RWPE2 (cell line): Measurements from ENCODE around the gene PLEKHG4.
A peak's percentile ranks its signal among the peaks of the same experiment; 100 is the strongest.

ENCODE experiments used
- ATAC-seq: fragments of 200-7000 bp; cut with Tn5 transposase; 3 replicates; pipeline ENCODE4 v1.9.1; 2021; ENCODE audit warnings: low read depth
- DNase-seq: peaks from one replicate; pipeline ENCODE4 v3.0.0-alpha.2; 2020; ENCODE audit warnings: low spot score
- H3K27ac ChIP-seq: fragments of 450-650 bp; 2 replicates; pipeline ENCODE4 v1.5.1; 2017; ENCODE audit warnings: mild to moderate bottlenecking; ENCODE audit not compliant: poor library complexity, severe bottlenecking
- H3K27me3 ChIP-seq: fragments of 250-450 bp; sonication (Bioruptor Pico); 2 replicates; pipeline ENCODE4 v1.5.1; 2021; ENCODE audit warnings: mild to moderate bottlenecking, moderate library complexity; ENCODE audit not compliant: insufficient read depth, poor library complexity, severe bottlenecking
- H3K36me3 ChIP-seq: fragments of 250-450 bp; sonication (Bioruptor Pico); 2 replicates; pipeline ENCODE4 v1.5.1; 2020; ENCODE audit warnings: low read depth, mild to moderate bottlenecking, moderate library complexity
- H3K4me1 ChIP-seq: fragments of 250-450 bp; sonication (Bioruptor Pico); 2 replicates; pipeline ENCODE4 v1.5.1; 2021; ENCODE audit warnings: mild to moderate bottlenecking, moderate library complexity; ENCODE audit not compliant: insufficient read depth, poor library complexity, severe bottlenecking
- H3K4me3 ChIP-seq: fragments of 250-450 bp; sonication (Bioruptor Pico); 2 replicates; pipeline ENCODE4 v1.5.1; 2021; ENCODE audit warnings: mild to moderate bottlenecking, moderate library complexity; ENCODE audit not compliant: severe bottlenecking
- H3K9me3 ChIP-seq: fragments of 250-450 bp; sonication (Bioruptor Pico); 2 replicates; pipeline ENCODE4 v1.5.1; 2021; ENCODE audit warnings: mild to moderate bottlenecking, moderate library complexity; ENCODE audit not compliant: severe bottlenecking
- TF ChIP-seq, protein P1 (sequence below): fragments of 450-650 bp; IDR thresholded peaks from one replicate; pipeline ENCODE4 v1.5.1; 2017; ENCODE audit warnings: mild to moderate bottlenecking, moderate library complexity; ENCODE audit not compliant: poor library complexity, severe bottlenecking

The PLEKHG4 gene

DNA sequence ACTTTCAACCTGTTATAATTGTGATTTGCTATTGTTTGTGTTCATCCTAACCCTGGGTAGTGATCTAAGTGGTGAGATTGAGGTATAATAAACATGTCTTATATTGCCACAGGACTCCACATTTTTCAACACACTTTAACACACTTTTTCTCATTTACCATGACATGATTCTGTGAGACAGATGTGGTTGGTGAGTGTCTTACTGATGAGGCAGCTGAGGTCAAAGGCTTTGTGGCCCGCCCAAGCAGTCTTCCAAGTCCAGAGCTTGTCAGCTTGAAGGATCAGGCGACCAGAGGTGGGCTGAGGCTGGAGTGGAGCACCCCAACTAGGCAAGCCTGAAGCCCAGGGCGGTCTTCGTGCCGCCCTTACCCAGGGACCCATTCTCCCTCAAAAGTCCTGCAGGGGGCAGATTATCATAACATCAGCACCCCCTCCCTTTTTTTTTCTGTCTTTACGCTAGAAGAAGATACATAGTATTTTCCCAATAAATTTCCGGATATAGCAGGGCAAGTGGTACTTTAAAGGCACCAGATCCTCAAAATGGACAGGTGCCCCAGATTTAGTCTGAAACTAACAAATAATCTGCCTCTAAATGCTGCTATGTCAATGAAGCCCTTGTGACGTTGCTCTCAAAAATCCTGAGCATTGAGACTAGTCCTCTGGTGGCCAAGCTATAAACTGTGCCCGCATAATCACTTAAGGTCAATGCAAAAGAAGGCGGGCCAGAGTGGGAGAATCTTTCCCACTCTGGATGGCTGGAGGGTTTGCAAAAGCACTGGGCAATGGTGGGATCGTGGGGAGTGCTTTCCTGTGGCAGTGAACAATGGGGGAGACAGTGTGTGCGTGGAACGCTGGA is 26.1 kb downstream of the PLEKHG4 start:
- TF ChIP-seq, protein P1, sequence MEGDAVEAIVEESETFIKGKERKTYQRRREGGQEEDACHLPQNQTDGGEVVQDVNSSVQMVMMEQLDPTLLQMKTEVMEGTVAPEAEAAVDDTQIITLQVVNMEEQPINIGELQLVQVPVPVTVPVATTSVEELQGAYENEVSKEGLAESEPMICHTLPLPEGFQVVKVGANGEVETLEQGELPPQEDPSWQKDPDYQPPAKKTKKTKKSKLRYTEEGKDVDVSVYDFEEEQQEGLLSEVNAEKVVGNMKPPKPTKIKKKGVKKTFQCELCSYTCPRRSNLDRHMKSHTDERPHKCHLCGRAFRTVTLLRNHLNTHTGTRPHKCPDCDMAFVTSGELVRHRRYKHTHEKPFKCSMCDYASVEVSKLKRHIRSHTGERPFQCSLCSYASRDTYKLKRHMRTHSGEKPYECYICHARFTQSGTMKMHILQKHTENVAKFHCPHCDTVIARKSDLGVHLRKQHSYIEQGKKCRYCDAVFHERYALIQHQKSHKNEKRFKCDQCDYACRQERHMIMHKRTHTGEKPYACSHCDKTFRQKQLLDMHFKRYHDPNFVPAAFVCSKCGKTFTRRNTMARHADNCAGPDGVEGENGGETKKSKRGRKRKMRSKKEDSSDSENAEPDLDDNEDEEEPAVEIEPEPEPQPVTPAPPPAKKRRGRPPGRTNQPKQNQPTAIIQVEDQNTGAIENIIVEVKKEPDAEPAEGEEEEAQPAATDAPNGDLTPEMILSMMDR, result no peak
- Histone ChIP-seq H3K4me1 (no peaks in the 10 kb centered on the region), H3K27ac (no peak overlapping the region), H3K27me3 (no peaks in the 10 kb centered on the region), H3K9me3 (no peaks in the 10 kb centered on the region), H3K36me3 (no peaks in the 10 kb centered on the region), H3K4me3 (no peak overlapping the region)
- ATAC-seq (no peak), DNase-seq (no peak)

DNA sequence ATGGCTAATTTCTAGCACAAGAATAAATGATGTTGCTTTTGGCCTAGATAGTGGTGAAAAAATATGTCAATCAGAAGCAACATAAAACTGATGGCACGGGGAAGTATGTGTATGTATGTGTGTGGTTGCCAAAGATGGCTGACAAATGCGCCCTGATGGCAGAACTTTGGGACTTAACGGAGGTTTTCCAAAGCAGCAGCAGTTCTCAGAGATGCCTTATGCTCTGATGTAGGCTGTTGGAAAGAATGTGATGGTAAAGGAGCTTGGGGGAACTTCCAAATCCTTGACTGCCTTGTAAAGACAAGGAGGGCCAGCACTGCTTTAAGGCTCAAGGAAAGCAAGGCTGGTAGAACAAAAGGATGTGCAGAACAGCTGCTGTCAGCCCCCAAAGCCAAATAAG is 31.2 kb downstream of the PLEKHG4 start:
- no peak for ATAC-seq
- H3K27ac ChIP-seq, result no peak overlapping the region
- no peaks in the 10 kb centered on the region for H3K9me3 ChIP-seq
- no peak overlapping the region for H3K4me3 ChIP-seq
- peaks cover 9% of the 10 kb centered on the region for H3K4me1 ChIP-seq
- TF ChIP-seq, protein P1, result no peak
- DNase-seq, result no peak
- no peaks in the 10 kb centered on the region for H3K36me3 ChIP-seq
- H3K27me3 ChIP-seq, result no peaks in the 10 kb centered on the region

DNA sequence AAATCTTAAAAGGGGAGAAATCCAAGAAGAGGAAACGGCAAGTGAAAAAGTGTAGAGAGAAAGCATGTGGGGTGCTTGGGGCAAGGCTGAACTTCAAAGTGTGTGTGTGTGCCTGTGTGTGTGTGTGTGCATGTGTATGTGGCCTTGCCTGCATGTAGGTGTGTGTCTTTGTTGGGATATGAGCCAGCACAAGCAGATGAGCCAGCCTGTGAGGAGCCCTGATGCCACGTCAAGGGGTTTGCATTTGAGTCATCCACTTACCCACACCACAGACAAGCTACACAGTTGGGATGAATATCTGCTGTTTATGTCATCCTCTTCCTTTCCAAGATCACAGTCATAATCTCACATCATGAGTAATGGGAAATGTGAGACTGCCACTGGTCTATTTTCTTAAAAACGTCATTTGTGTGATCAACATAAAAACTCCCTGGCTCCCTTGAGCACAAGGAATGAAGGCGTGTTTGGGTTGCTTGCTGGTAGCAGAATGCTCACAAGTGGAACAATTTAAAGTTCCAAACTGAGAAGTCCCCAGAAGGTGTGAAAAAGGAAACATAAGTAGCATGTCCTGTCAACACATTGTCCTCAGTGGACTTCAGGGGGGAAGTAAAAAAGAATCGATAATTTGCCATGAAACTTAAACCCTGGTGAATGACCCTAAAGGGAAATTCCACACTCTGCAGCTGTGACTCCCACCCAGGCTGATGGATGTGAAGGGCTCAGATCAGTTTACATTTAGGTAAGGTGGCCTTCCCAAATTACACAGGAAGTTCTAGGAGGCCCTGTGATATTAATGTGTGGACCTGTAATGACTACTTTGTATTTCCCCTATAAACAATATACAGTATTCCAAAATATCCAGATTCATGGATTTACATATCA is 32.5 kb downstream of the PLEKHG4 start:
- Histone ChIP-seq H3K4me1 (peaks cover 9% of the 10 kb centered on the region), H3K36me3 (no peaks in the 10 kb centered on the region), H3K9me3 (no peaks in the 10 kb centered on the region), H3K27me3 (no peaks in the 10 kb centered on the region), H3K4me3 (no peak overlapping the region), H3K27ac (peak overlapping the region; percentile 59)
- ATAC-seq (peak; percentile 99), DNase-seq (peak; percentile 87)
- TF ChIP-seq, protein P1, result no peak

DNA sequence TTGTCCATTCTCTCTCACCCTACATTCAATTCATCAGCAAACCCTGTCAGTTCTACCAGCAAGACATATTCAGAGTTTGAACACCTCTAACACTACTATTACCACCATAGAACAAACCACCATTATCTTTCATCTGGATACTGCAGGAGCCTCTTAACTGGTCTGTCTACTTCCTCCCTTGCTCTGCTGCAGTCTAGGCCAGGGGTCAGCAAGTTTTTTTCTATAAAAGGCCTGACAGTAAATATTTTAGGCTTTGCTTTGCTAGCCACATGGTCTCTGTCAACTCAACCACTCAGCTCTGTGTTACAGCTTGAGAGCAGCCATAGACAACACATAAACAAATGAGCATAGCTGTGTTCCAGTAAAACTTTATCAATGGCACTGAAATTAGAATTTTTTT is 33.4 kb downstream of the PLEKHG4 start:
- ATAC-seq (no peak), DNase-seq (no peak)
- TF ChIP-seq, protein P1, result no peak
- H3K27ac ChIP-seq, result peak overlapping the region; percentile 59
- no peaks in the 10 kb centered on the region for H3K9me3 ChIP-seq
- no peaks in the 10 kb centered on the region for H3K36me3 ChIP-seq
- H3K4me3 ChIP-seq, result no peak overlapping the region
- no peaks in the 10 kb centered on the region for H3K27me3 ChIP-seq
- peaks cover 9% of the 10 kb centered on the region for H3K4me1 ChIP-seq
